Small intestine (tissue), 7 donors: ENCODE data around the gene MRPS34. TPM values are rescaled to one million over a fixed set of nuclear protein-coding genes. Genes with fewer than 3 reads are reported as not detected.
A peak's percentile ranks its signal among the peaks of the same experiment; 100 is the strongest.

Source experiments
- DNase-seq, 2 donors: peaks; one replicate each; pipeline versions ENCODE4 v3.0.0 to v3.0.0-alpha.2; 2013
- FAIRE-seq: peaks from 2 replicates; lab custom pipeline; 2012; peaks lifted over from hg19 to GRCh38; lab: Jason Lieb, UNC
- H3K27ac ChIP-seq, 3 donors: one replicate each; pipeline ENCODE4 v1.5.1; 2013; ENCODE audit warnings: low read length in 2 of 3, mild to moderate bottlenecking in 2 of 3, control low read depth in 1 of 3, inconsistent platforms in 1 of 3, low read depth in 1 of 3, moderate library complexity in 1 of 3
- H3K27me3 ChIP-seq, 3 donors: one replicate each; pipeline ENCODE4 v1.6.1; 2013; ENCODE audit warnings: low read length in 3 of 3, inconsistent platforms in 1 of 3; ENCODE audit not compliant: control insufficient read depth in 3 of 3, insufficient read depth in 3 of 3
- H3K36me3 ChIP-seq, 3 donors: one replicate each; pipeline ENCODE4 v1.6.1; 2013; ENCODE audit warnings: low read length in 3 of 3, inconsistent platforms in 1 of 3, low read depth in 1 of 3, mild to moderate bottlenecking in 1 of 3, moderate library complexity in 1 of 3; ENCODE audit not compliant: control insufficient read depth in 3 of 3, insufficient read depth in 2 of 3
- H3K4me1 ChIP-seq, 3 donors: one replicate each; pipeline ENCODE4 v1.6.1; 2013; ENCODE audit warnings: low read length in 2 of 3, inconsistent platforms in 1 of 3, low read depth in 1 of 3, mild to moderate bottlenecking in 1 of 3, moderate library complexity in 1 of 3; ENCODE audit not compliant: control insufficient read depth in 3 of 3, insufficient read depth in 2 of 3
- H3K4me3 ChIP-seq, 3 donors: one replicate each; pipeline ENCODE4 v1.5.1; 2013; ENCODE audit warnings: low read length in 3 of 3, control low read depth in 1 of 3, inconsistent platforms in 1 of 3, low read depth in 1 of 3, mild to moderate bottlenecking in 1 of 3, moderate library complexity in 1 of 3
- H3K9me3 ChIP-seq, 2 donors: one replicate each; pipeline ENCODE4 v1.6.1; 2013; ENCODE audit warnings: low read depth in 1 of 2, low read length in 1 of 2; ENCODE audit not compliant: control insufficient read depth in 2 of 2, insufficient read depth in 1 of 2
- WGBS, 3 donors: extraction: QIAGEN DNeasy Blood & Tissue Kit; methylation state at CpG; one replicate each; pipeline ENCODE4 v1.1.7; 2013; 5-methylcytosine and 5-hydroxymethylcytosine counted together
- polyA plus RNA-seq, 4 donors: library from polyadenylated mRNA; stranded (reverse) in 3 of 4; unstranded in 1 of 4; fragments of 200-250 nt in 3 of 4; fragments of 120-200 nt in 1 of 4; gene quantifications; one replicate each; pipeline versions ENCODE4 v1.2.1 to v1.2.3, GENCODE V29; 2013
- donor health status: healthy with polysubstance abuse.
- donor health status: control.
- donor health status: control.
- donor health status: Bipolar disorder and iron deficiency.
- donor health status: healthy.

The MRPS34 gene
- polyA plus RNA-seq, 4 donors: 88.9 to 199 (median 172) TPM

- DNase-seq (no peak), FAIRE-seq (no peak)
- no peaks in the 10 kb centered on the region for H3K27me3 ChIP-seq
Measured at GRCh38 chr16:1788095-1788707, 15.3 kb upstream of the MRPS34 start.

GRCh38 chr16:1787322-1788094 lies 14.6 kb upstream of the MRPS34 start:
- Histone ChIP-seq H3K4me1 (peaks cover 0 to 6% (median 2%) of the 10 kb centered on the region in 3 donors), H3K36me3 (peaks cover 0 to 78% (median 4%) of the 10 kb centered on the region in 3 donors), H3K27me3 (no peaks in the 10 kb centered on the region), H3K4me3 (no peak overlapping the region), H3K9me3 (no peaks in the 10 kb centered on the region), H3K27ac (no peak overlapping the region)
- WGBS, 3 donors: 92 to 94% (median 94%) methylated on average over 41 to 44 of the region's 44 CpGs
- no peak for FAIRE-seq
- DNase-seq: no peak

More at GRCh38 chr16:1788095-1788707, 15.3 kb upstream of the MRPS34 start:
- peaks cover 0 to 6% (median 2%) of the 10 kb centered on the region in 3 donors for H3K4me1 ChIP-seq
- no peaks in the 10 kb centered on the region for H3K9me3 ChIP-seq
- WGBS, 3 donors: 92 to 94% (median 93%) methylated on average over 34 to 38 of the region's 38 CpGs
- H3K27ac ChIP-seq: no peak overlapping the region
- H3K36me3 ChIP-seq: peaks cover 0 to 82% (median 4%) of the 10 kb centered on the region in 3 donors
- no peak overlapping the region for H3K4me3 ChIP-seq

GRCh38 chr16:1787056-1787321 lies 14.1 kb upstream of the MRPS34 start:
- H3K4me1 ChIP-seq: peaks cover 0 to 6% (median 2%) of the 10 kb centered on the region in 3 donors
- WGBS, 3 donors: 88 to 92% (median 91%) methylated on average over 6 of the region's 6 CpGs

GRCh38 chr16:1786242-1787055 lies 13.5 kb upstream of the MRPS34 start:
- Histone ChIP-seq H3K4me3 (no peak overlapping the region), H3K4me1 (peaks cover 0 to 7% (median 2%) of the 10 kb centered on the region in 3 donors), H3K27ac (no peak overlapping the region), H3K9me3 (no peaks in the 10 kb centered on the region), H3K27me3 (no peaks in the 10 kb centered on the region), H3K36me3 (peaks cover 0 to 71% (median 0%) of the 10 kb centered on the region in 3 donors)
- DNase-seq: no peak
- no peak for FAIRE-seq
- 87 to 92% (median 88%) methylated on average over 48 to 51 of the region's 51 CpGs for WGBS, 3 donors

More at GRCh38 chr16:1787056-1787321, 14.1 kb upstream of the MRPS34 start:
- Histone ChIP-seq H3K36me3 (peaks cover 0 to 74% (median 4%) of the 10 kb centered on the region in 3 donors), H3K4me3 (no peak overlapping the region), H3K27ac (no peak overlapping the region), H3K27me3 (no peaks in the 10 kb centered on the region), H3K9me3 (no peaks in the 10 kb centered on the region)
- DNase-seq (no peak), FAIRE-seq (no peak)

- H3K27me3 ChIP-seq: no peaks in the 10 kb centered on the region
- no peak overlapping the region for H3K4me3 ChIP-seq
- FAIRE-seq (no peak), DNase-seq (no peak)
- peaks cover 3 to 13% (median 5%) of the 10 kb centered on the region in 3 donors for H3K4me1 ChIP-seq
- H3K36me3 ChIP-seq: peaks cover 0 to 71% (median 0%) of the 10 kb centered on the region in 3 donors
- H3K27ac ChIP-seq: no peak overlapping the region
- 90 to 93% (median 92%) methylated on average over 14 of the region's 14 CpGs for WGBS, 3 donors
- no peaks in the 10 kb centered on the region for H3K9me3 ChIP-seq
Measured at GRCh38 chr16:1785846-1786170, 12.9 kb upstream of the MRPS34 start.

DNA sequence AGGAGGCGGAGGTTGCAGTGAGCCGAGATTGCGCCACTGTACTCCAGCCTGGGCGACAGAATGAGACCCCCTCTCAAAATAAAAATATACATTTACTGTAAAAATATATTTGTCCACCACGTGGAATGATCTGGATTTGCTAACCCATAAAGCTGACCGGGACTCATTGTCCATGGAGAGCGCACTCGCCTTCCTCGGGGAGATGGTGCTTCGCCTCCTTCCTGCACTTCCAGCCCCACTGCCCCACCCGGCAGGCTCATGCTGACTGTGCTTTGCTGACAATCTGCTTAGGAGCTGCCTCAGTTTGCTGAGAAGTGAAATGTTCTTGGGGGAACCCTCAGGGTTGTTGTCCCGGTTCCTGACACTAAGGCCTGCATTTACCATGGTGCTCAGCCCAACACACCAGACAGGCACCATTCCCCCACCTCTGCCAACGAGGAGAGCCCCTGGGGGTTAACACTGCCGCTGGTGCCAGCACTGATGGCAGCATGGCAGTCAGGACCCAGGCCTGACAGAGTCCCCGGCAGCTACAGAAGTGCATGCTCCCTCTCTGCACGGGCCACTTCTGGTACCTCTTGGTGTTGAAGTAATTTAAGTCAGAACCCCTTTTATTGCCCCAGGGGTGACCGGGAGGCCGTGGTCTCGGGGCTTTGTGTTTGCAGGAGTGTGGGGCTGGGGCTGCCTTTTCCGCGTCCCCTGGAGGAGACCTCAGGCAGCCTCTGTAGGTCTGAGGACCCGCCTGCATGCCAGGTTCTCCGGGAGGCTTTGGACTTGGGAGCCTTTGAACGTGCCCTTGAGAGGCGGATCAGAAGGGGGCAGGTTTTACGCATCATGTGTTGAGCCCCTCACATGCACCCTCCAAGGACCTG lies 12.3 kb upstream of the MRPS34 start:
- H3K27me3 ChIP-seq: no peaks in the 10 kb centered on the region
- no peaks in the 10 kb centered on the region for H3K9me3 ChIP-seq
- FAIRE-seq (no peak), DNase-seq (no peak)
- no peak overlapping the region for H3K4me3 ChIP-seq
- 86 to 91% (median 90%) methylated on average over 26 of the region's 26 CpGs for WGBS, 3 donors
- H3K36me3 ChIP-seq: peaks cover 0 to 70% (median 0%) of the 10 kb centered on the region in 3 donors
- peaks cover 3 to 14% (median 5%) of the 10 kb centered on the region in 3 donors for H3K4me1 ChIP-seq
- H3K27ac ChIP-seq: no peak overlapping the region

GRCh38 chr16:1782408-1783264 lies 9.7 kb upstream of the MRPS34 start, which contains the start of the genes NUBP2 and SPSB3:
Gene NUBP2 (plus strand): TSS chr16:1782960. CDS start chr16:1783021, 61 bp downstream.
Gene SPSB3 (minus strand): TSS chr16:1782571. CDS start chr16:1781483, 1,088 bp downstream.
- peaks cover 3 to 26% (median 5%) of the 10 kb centered on the region in 3 donors for H3K4me1 ChIP-seq
- H3K4me3 ChIP-seq: peak within 1 kb of the TSS; percentile 77 to 91 (median 88)
- peaks cover 0 to 70% (median 0%) of the 10 kb centered on the region in 3 donors for H3K36me3 ChIP-seq
- H3K9me3 ChIP-seq: no peaks in the 10 kb centered on the region
- WGBS, 3 donors: 0% methylated on average over 82 to 102 of the region's 102 CpGs
- no peaks in the 10 kb centered on the region for H3K27me3 ChIP-seq
- FAIRE-seq (peak; percentile 98), DNase-seq (peak; percentile 100)
- H3K27ac ChIP-seq: peak within 1 kb of the TSS; percentile 58 to 80 (median 72)
